IPS-NIHi7 (cell line): ENCODE measurements around the gene POLD2.
"Not testable (repeated sequence)": the region's sequence is repeated elsewhere in the genome, so short reads cannot be mapped to it uniquely, and the experiment has no call there.

Experiments
- DNase-seq: peaks from one replicate; pipeline ENCODE4 v3.0.0; 2012; ENCODE audit warnings: mixed read lengths; ENCODE audit errors: extremely low spot score

POLD2 gene

GRCh38 chr7:44123190-44124003 lies at the start of gene POLD2:
POLD2 (minus strand) TSS chr7:44123548; CDS start chr7:44122053, 1,495 bp downstream.
- DNase-seq = peak; percentile 100

GRCh38 chr7:44172803-44173424 lies 49.6 kb upstream of the POLD2 start:
- no peak for DNase-seq

GRCh38 chr7:44172352-44172751 lies 49.0 kb upstream of the POLD2 start:
- DNase-seq = no peak

DNA sequence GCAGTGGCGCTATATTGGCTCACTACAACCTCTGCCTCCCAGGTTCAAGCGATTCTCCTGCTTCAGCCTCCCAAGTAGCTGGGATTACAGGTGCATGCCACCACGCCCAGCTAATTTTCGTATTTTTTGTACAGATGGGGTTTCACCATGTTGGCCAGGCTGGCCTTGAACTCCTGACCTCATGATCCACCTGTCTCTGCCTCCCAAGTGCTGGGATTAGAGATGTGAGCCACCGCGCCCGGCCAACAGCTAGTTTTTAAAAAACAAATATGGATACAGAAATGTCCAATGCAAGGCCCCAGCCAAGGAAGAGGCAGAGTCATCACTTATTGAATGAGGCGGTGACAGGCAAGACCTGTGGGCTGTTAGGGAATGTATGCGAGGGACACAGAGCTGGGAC lies 48.6 kb upstream of the POLD2 start:
- not testable (repeated sequence) for DNase-seq

- DNase-seq = no peak
These were observed 44.6 kb upstream of the POLD2 start for GRCh38 chr7:44167920-44168319.

- DNase-seq = no peak
These were observed 40.2 kb upstream of the POLD2 start for GRCh38 chr7:44163591-44163990.

GRCh38 chr7:44162785-44163395 lies 39.5 kb upstream of the POLD2 start:
- no peak for DNase-seq

DNA sequence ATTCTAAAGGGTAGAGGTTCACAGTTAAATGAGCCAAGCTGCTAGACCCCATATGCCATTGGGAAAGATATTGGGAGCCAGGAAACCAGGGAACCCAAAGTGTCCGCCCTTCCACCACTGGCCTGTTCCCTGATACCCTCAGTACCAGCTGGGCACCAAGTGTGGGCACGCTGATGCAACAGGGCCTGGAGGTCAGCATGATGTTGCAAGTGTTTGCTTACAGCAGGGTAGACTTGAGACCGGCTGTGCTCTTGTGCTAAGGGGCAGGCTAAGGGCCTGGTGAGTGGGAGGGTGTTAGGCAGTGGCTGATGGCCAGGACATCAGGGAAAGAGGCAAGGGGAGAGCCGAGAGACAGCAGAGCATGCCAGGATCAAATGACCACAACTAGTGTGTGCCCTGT lies 38.8 kb upstream of the POLD2 start:
- no peak for DNase-seq

DNA sequence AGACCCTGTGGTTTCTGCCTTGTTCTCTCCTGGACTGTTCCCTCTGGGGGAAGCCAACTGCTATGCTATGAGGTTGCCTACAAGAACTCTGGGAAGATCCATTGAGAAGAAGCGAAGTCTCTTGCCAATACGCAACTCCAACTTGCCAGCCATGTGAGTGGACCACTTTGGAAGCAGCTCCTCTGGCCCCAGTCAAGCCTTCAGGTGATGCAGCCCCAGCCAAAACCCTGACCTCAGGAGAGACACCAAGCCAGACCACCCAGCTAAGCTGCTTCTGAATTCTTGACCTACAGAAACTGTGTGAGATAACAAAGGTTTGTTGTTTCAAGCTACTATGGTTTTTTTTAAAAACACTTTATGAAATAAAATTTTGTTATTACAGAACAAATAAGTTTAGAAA lies 38.0 kb upstream of the POLD2 start:
- DNase-seq = no peak

- DNase-seq = no peak
These were observed 36.7 kb upstream of the POLD2 start for GRCh38 chr7:44159824-44160630.

GRCh38 chr7:44158873-44159631 lies 35.7 kb upstream of the POLD2 start:
- no peak for DNase-seq

DNA sequence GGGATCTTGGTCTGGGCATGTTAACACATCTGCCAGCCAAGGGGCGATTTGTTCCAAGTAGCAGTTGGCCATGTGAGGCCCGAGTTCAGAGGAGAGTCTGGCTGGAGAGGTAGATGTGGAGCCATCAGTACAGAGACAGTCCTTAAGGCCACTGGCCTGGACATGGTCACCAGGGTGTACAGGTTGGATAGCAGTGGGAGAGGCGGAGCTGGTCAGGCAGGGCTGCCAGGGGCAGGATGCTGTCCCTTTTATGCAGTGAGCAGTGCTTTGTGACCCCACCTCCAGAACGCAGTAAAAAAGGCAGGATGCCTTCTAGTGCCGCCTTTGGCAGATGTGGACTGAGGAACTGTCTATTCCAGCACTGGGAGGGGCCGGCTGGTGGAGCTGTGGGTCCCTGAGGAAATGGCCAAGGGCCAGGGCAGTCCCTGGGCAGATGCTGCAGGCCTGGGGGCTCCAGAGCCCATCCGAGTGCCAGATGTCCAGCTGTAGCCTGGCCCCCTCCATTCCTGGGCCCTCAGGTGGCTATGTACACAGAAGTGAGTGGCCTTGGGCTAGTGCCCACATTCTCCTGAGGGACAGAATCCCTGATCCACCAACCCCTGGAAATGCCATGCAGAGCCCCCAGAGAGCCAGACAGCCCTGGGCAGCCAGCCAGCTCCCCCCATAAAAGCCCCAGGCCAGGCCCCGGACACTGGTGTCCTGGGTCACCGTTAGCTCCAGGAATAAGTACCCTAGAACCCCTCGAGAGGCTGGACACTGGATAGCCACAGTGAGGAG lies 34.9 kb upstream of the POLD2 start:
- no peak for DNase-seq

DNA sequence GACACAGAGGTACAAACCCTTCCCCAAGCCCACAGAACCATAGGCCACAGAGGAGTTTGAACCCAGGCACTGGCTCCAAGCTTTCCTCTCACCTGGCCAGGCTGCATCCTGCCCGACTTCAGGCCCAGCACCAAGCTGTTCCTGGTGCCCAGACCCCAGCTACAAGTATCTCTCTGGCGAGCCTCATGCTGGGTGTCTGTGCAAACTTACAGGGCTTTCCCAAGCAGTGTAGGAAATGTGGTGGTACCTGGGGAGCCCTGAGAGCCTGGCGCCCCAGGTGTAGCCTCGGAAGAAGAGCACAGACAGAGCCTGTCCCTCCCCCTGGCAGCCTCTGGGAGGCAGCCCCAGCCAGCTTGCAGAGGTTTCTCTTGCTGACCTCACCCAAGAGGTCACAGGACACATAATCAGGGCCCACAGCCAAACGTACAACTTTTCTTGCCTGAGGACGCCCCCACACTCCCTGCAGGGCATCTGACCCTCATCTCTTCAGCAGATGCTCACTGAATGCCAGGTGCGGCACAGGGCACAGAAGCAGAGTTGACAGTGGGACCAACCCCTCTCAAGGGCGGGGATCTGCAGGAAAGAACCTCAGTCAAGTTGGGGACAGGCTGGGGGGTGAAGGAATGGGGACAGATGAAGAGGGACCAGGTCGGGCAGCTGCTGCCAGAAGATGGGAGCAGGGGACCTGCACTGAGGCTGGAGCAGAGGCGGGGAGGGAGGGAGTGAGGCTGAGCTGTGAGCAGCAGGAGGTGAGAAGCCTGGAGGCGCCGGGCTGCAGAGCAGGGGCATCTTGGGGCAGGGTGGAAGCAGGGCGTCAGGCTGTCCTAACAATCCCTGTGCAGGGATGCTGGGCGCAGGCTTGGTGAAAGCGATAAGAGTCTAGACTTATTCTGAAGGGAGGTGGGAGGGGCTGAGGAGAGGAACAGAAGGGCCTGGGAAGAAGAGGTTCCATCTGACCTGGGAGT lies 34.0 kb upstream of the POLD2 start:
- peak; percentile 44 for DNase-seq

- DNase-seq = no peak
These were observed 33.2 kb upstream of the POLD2 start for GRCh38 chr7:44156453-44157010.

- no peak for DNase-seq
These were observed 32.1 kb upstream of the POLD2 start for GRCh38 chr7:44155191-44156185.

- DNase-seq = no peak
These were observed 31.4 kb upstream of the POLD2 start for GRCh38 chr7:44154703-44155102.

DNA sequence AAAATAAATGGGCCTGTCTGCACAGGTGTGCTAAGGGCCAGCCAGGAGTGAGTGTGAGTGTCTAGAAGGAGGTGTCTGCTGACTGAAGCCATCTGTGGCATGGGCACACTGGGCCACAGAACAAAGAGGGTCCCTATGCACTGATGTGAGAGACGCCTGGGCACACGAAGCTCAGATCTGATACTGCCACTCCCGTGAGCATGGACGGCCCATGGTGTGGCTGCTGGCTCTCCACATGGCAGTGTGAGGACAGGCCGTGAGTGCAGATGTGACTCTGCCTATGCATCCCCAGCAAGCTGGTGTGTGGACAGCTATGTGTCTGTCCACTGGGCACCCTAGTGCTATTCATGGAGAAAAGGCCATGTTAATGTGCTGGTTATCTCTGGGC lies 30.6 kb upstream of the POLD2 start:
- no peak for DNase-seq
